GM18867 (cell line): ENCODE results near the gene SPCS3.
"Not testable (repeated sequence)": the region's sequence is repeated elsewhere in the genome, so short reads cannot be mapped to it uniquely, and the experiment has no call there.

ENCODE experiments used
- ATAC-seq: cut with Tn5 transposase; IDR thresholded peaks from one replicate; pipeline ENCODE4 v1.9.1; 2021; ENCODE audit warnings: mild to moderate bottlenecking, moderate library complexity; ENCODE audit not compliant: unreplicated experiment

Gene SPCS3

GRCh38 chr4:176340871-176341685 is 21.3 kb downstream of the SPCS3 start:
- ATAC-seq = peak; percentile 76

GRCh38 chr4:176342384-176342783 is 22.6 kb downstream of the SPCS3 start:
- no peak for ATAC-seq

GRCh38 chr4:176343286-176343685 is 23.5 kb downstream of the SPCS3 start:
- no peak for ATAC-seq

GRCh38 chr4:176345346-176345745 is 25.6 kb downstream of the SPCS3 start:
- ATAC-seq = not testable (repeated sequence)

GRCh38 chr4:176346836-176347235 is 27.1 kb downstream of the SPCS3 start:
- not testable (repeated sequence) for ATAC-seq

GRCh38 chr4:176350671-176351070 is 30.9 kb downstream of the SPCS3 start:
- ATAC-seq = no peak

- no peak for ATAC-seq
Observed at GRCh38 chr4:176354884-176355283, 35.1 kb downstream of the SPCS3 start.

GRCh38 chr4:176357359-176358082 is 37.8 kb downstream of the SPCS3 start:
- ATAC-seq = peak; percentile 99

GRCh38 chr4:176358083-176358469 is 38.3 kb downstream of the SPCS3 start:
- peak; percentile 1 for ATAC-seq

- ATAC-seq = no peak
Observed at GRCh38 chr4:176359590-176359989, 39.8 kb downstream of the SPCS3 start.

- ATAC-seq = no peak
Observed at GRCh38 chr4:176360446-176360845, 40.7 kb downstream of the SPCS3 start.

- ATAC-seq = peak; percentile 91
Observed at GRCh38 chr4:176363072-176363471, 43.3 kb downstream of the SPCS3 start.

- ATAC-seq = no peak
Observed at GRCh38 chr4:176367771-176368465, 48.2 kb downstream of the SPCS3 start.

- no peak for ATAC-seq
Observed at GRCh38 chr4:176376032-176376614, 56.4 kb downstream of the SPCS3 start.

GRCh38 chr4:176377780-176378179 is 58.0 kb downstream of the SPCS3 start:
- ATAC-seq = peak; percentile 80

- peak; percentile 63 for ATAC-seq
Observed at GRCh38 chr4:176380352-176381157, 60.8 kb downstream of the SPCS3 start.
